Colonic mucosa (tissue), 4 donors: Measurements from ENCODE around the gene SLC6A6. TPM values are rescaled to one million over a fixed set of nuclear protein-coding genes. Genes with fewer than 3 reads are reported as not detected.

Experiments used
- DNase-seq: peaks from one replicate; pipeline ENCODE4 v3.0.0-alpha.2; 2020
- H3K27ac ChIP-seq: fragments of 200-600 bp; one replicate; pipeline ENCODE4 v1.8.0; 2021
- H3K27me3 ChIP-seq: fragments of 200-600 bp; one replicate; pipeline ENCODE4 v1.8.0; 2021
- H3K36me3 ChIP-seq: fragments of 200-600 bp; one replicate; pipeline ENCODE4 v1.8.0; 2021
- H3K4me1 ChIP-seq: fragments of 200-600 bp; one replicate; pipeline ENCODE4 v1.8.0; 2021; ENCODE audit warnings: mild to moderate bottlenecking
- H3K4me3 ChIP-seq: fragments of 200-600 bp; one replicate; pipeline ENCODE4 v1.8.0; 2021
- H3K9ac ChIP-seq, 2 donors: one replicate each; pipeline ENCODE4 v1.7.0; 2013; ENCODE audit warnings: control low read depth in 2 of 2, low read depth in 2 of 2, low read length in 2 of 2
- H3K9me3 ChIP-seq: fragments of 200-600 bp; one replicate; pipeline ENCODE4 v1.8.0; 2021
- CTCF ChIP-seq: fragments of 200-600 bp; IDR thresholded peaks from one replicate; pipeline ENCODE4 v1.8.0; 2022; ENCODE audit warnings: antibody characterized with exemption, mild to moderate bottlenecking
- intact Hi-C: fragments of 100-400 bp; cut with DNase I; formaldehyde crosslinking; loops from one replicate; pipeline ENCODE4 v1.14.1; 2022
- total RNA-seq, 2 donors: library from RNA; stranded (reverse); fragmentation: NEBNext Ultra II Directional in 1 of 2; extraction: Animal tissue kit (Norgen Biotek cat#: 25700) in 1 of 2; gene quantifications; one replicate each; pipeline ENCODE4 v1.2.1, GENCODE V29; 2021
- donor health status: healthy.
- donor health status: DM: no; HTN: no; CAD: no.
- donor health status: DM: no; HTN: no; CAD: no.

The SLC6A6 gene
- total RNA-seq, 2 donors from 2014 or later, result 7.2 to 13.0 TPM

GRCh38 chr3:14534516-14535191, 132.2 kb downstream of the SLC6A6 start:
- H3K4me3 ChIP-seq, result no peak overlapping the region
- no peak for TF ChIP-seq CTCF
- no peak for DNase-seq
- H3K27ac ChIP-seq, result no peak overlapping the region
- no peaks in the 10 kb centered on the region for H3K36me3 ChIP-seq
- no peak overlapping the region for H3K9ac ChIP-seq
- no peaks in the 10 kb centered on the region for H3K27me3 ChIP-seq
- no peaks in the 10 kb centered on the region for H3K9me3 ChIP-seq
- no peaks in the 10 kb centered on the region for H3K4me1 ChIP-seq
- intact Hi-C loops, result no loop called here

DNA sequence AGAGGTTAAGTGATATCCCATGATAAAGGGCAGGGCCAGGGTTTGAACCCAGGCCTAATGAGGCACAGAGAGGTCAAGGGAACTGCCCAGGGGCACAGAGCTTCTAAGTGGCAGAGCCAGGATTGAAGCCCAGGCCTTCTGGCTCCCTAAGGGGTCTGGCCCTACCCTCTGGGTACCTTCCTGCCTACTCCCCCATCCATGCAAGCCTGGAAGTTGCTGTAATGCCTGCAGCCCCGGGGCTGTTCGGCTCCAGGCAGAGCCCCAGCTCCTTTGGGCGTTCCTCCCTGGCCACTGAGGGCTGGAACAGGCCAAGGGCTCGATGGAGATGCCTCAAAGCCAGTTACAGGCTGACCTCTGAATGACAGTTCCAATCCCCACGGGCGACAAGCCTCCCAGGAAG, 133.2 kb downstream of the SLC6A6 start:
- intact Hi-C loops, result no loop called here
- Histone ChIP-seq H3K27ac (no peak overlapping the region), H3K27me3 (no peaks in the 10 kb centered on the region), H3K9me3 (no peaks in the 10 kb centered on the region), H3K36me3 (no peaks in the 10 kb centered on the region), H3K4me3 (no peak overlapping the region), H3K4me1 (no peaks in the 10 kb centered on the region), H3K9ac (no peak overlapping the region)
- DNase-seq, result no peak
- no peak for TF ChIP-seq CTCF

GRCh38 chr3:14536055-14536815, 133.8 kb downstream of the SLC6A6 start:
- no peaks in the 10 kb centered on the region for H3K9me3 ChIP-seq
- no peak overlapping the region for H3K9ac ChIP-seq
- H3K4me1 ChIP-seq, result no peaks in the 10 kb centered on the region
- no peak for DNase-seq
- no peak overlapping the region for H3K4me3 ChIP-seq
- no peak overlapping the region for H3K27ac ChIP-seq
- H3K27me3 ChIP-seq, result no peaks in the 10 kb centered on the region
- TF ChIP-seq CTCF, result no peak
- no peaks in the 10 kb centered on the region for H3K36me3 ChIP-seq
- intact Hi-C loops, result no loop called here

GRCh38 chr3:14536837-14537589, 134.6 kb downstream of the SLC6A6 start:
- H3K9me3 ChIP-seq, result no peaks in the 10 kb centered on the region
- no peaks in the 10 kb centered on the region for H3K36me3 ChIP-seq
- H3K27me3 ChIP-seq, result no peaks in the 10 kb centered on the region
- TF ChIP-seq CTCF, result no peak
- H3K4me3 ChIP-seq, result no peak overlapping the region
- no peak overlapping the region for H3K27ac ChIP-seq
- no peaks in the 10 kb centered on the region for H3K4me1 ChIP-seq
- intact Hi-C loops, result no loop called here
- H3K9ac ChIP-seq, result no peak overlapping the region
- DNase-seq, result no peak

- Histone ChIP-seq H3K4me3 (no peak overlapping the region), H3K27me3 (no peaks in the 10 kb centered on the region), H3K9me3 (no peaks in the 10 kb centered on the region), H3K9ac (no peak overlapping the region), H3K27ac (no peak overlapping the region), H3K36me3 (no peaks in the 10 kb centered on the region), H3K4me1 (no peaks in the 10 kb centered on the region)
- no peak for DNase-seq
- intact Hi-C loops, result no loop called here
- no peak for TF ChIP-seq CTCF
These were observed 135.4 kb downstream of the SLC6A6 start for GRCh38 chr3:14537590-14538450.
